GM18520 (cell line): ENCODE data around the gene HMGXB4.
A peak's percentile ranks its signal among the peaks of the same experiment; 100 is the strongest.

Experiments used
- ATAC-seq: cut with Tn5 transposase; IDR thresholded peaks from one replicate; pipeline ENCODE4 v1.9.1; 2021; ENCODE audit not compliant: unreplicated experiment

The HMGXB4 gene

DNA sequence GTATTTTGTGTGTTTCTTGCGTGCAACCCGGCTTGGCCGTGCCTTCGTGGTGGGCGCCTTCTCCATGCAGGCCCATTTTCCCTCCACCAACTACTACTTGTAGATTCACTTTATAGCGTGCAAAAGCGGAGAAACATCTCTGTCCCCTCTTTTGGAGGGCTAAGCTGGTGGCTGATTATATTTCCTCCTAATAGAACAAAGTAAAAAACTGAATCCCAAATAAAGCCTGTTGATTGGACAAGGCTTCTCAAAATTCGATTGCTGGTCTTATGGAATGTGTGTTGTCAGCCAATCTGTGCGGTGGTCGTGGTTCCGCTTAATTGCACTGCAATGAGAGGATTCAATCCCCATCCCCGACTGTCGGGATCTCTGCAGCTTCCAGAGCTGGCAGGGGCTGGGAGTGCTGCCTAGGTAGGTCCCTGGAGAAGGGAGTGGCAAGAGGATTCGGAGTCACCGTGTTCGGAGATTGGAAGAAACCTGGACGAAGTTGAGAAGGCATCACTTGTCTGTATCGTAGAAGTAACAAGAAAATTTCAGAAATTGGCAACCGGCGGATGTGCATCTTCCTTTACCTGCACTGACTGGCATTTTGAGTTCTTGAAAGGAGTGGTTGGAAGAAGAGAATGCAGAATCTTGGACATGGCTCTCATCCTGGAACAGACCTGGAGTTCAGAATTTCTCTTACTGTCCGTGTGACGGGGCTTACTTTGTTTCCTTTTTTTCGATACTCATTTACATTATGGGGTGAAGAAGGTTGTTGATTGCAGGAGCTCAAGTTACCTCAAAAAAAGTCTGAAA lies 1.1 kb downstream of the HMGXB4 start:
- no peak for ATAC-seq

DNA sequence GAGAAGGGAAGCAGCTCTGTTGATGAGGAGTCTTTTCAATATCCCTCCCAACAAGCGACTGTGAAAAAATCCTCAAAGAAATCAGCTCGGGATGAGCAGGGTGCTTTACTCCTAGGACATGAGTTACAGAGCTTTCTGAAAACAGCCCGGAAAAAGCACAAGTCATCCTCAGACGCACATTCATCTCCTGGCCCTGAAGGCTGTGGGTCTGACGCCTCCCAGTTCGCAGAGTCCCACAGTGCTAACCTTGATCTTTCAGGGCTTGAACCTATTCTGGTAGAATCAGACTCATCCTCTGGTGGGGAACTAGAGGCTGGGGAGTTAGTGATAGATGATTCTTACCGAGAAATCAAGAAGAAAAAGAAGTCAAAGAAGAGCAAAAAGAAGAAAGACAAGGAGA lies 7.7 kb downstream of the HMGXB4 start:
- no peak for ATAC-seq

DNA sequence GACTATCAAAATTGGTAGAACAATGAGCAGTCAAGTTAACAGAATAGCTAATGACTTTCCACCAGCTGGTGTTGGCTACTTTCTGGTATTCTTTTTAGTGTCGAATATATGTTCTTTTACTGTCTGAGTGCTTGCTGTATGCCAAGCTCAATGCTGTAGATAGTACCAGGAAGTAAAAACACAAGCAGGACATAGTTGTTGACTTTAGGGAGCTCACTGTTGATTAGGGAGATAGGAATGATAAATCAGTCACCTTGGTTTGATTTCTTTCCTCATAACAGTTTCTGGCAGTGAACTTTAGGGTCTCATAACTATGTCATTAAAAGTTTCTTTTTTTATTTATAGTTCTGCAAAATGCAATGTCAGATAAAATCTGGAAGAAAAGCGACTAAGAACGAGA lies 9.0 kb downstream of the HMGXB4 start:
- no peak for ATAC-seq

DNA sequence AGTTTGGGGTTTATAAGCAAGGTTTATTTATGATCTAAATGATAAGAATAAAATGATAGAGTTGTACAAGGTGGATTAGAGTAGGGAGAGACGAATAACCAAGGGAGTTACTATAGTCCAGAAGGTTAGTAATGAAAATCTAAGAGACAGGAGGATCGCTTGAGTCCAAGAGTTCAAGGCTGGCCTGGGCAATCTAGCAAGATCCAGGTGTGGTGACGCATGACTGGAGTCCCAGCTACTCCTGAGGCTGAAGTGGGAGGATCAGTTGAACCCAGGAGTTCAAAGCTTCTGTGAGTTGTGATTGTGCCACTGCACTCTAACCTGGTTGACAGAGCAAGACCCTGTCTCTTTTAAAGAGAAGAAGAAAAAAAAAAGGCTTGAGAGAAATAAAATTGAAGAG lies 12.3 kb downstream of the HMGXB4 start:
- ATAC-seq = no peak

DNA sequence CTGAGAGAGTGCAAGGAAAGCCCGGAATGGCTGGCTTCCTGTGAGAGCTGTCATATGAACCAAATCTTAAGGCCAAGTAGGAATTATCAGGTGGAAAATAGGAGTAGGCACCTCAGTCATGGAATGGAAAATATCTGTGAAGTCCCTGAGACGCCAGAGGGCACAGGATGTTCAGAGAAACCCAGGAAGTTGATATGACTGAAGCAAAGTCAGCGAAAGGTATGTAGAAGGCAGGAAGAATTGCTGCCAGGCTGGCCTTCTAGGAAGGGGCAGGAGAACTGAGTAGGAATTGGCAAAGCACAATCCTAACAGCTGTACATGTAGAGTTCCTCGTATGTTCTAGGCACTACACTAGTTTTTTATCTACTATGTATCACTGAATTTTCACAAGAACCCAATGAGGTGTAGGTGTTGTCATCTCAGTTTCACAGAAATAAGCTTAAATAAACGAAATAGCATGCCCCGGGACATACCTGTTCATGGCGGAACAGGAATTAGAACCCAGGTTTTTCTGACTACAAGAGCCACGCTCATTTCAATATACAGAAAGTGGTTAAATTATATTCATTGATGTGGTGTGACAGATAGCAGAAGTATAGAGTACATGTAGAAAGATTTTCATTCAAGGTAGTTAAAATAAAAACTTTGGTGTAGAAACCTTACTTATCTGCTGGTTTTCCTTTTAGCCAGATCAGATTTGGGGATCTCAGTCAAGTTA lies 17.0 kb downstream of the HMGXB4 start:
- no peak for ATAC-seq

DNA sequence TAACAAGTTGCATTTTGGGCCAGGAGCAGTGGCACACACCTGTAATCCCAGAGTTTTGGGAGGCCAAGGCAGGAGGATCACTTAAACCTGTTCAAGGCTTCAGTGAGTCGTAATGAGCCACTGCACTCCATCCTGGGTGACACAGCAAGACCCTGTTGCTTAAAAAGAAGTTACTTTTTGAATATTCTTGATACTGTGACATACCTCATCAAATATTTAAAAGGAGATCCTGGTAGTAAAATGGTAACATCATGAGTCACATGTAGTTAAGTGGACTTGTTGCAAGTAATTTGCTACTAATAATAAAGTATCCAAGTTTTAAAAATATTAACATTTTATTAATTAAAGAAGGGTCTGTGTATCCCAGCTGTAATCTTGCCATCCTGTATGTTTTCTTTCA lies 18.3 kb downstream of the HMGXB4 start:
- ATAC-seq = no peak

DNA sequence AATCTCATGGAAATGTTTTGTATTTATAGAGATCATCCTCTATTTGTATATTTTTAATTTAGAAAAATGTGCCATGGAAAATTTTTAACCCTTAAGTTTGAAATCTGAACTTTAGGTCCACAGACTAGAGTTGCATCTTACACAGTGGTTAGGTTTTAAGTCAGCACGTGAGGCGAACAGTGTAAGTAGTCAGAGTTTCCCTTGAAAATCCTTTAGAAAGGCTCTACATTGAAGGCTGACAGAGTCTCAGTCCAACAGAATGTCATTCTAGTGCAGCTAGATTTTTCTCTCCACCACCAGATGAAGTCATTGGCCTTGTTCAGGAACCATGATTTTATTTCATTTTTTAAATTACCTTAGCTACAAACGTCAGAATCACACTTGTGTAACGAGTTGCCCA lies 18.7 kb downstream of the HMGXB4 start:
- ATAC-seq = no peak

DNA sequence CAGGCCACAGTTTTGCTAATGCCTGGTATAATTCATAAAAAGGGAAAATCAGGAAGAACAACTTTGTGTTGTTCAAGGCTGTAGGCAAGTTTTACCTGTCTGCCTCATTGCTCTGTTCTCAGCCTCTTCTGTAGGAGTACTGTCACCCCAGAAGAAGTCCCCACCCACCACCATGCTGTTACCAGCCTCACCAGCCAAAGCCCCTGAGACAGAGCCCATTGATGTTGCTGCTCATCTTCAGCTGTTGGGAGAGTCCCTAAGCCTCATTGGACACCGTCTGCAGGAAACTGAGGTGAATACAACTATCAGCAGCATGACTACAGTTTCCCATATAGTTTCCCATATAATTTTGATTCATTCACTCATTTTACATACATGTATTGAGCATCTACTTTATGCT lies 30.8 kb downstream of the HMGXB4 start:
- ATAC-seq = no peak

DNA sequence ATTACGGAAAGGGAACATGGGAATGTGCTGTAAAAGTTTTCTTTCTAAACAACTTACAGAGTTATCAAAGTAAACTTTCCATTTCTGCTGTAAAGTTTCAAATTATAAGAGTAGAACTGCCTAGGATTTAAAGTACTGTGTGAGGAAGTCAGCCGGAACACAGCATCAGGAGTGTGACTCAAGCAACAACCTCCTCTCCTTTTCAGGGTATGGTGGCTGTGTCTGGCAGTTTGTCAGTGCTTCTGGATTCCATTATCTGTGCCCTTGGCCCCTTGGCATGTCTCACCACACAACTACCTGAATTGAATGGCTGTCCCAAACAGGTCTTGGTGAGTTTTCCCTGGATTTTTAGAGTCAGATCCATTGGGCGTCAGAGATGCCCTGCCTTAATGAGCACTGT lies 35.5 kb downstream of the HMGXB4 start:
- ATAC-seq = no peak

DNA sequence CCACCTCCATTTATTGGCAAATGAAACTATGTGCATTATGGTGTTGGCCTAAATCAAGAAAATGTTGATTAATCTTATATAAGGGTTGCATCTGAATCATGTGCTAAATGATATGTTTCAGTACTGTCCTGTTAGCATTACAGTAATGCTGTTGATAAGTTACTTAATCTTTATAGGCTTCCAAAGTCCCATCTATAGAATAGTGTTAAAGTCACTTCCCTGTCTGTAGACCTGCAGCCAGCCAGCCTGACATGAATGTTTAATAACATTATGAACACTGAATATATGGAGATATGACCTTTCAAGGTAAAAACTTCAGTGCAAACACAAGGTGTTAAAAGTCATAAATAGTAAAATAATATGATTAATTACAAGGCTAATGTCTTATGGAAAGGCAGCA lies 38.8 kb downstream of the HMGXB4 start:
- no peak for ATAC-seq

DNA sequence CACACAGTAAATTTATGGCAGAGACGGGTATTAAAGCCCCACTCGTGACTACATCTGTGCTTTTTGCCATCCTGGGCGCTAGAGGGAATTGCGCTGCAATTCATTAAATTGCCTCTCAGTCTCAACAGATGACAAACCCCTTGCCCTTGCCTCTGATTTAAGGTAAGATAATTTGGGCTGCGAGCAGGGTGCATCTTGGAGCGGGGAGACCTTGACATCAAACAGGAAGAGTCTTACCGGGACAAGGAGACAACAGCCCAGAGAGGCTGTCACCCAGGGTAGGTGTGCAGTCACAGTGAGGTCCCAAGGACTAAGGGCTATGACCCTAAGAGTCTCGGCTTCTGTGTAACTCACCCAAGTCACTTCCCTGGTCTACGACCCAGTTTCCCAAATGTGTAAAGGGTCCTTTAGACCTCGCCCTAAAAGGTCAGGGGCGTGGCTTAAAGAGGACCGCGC lies 42.0 kb downstream of the HMGXB4 start:
- peak; percentile 4 for ATAC-seq

DNA sequence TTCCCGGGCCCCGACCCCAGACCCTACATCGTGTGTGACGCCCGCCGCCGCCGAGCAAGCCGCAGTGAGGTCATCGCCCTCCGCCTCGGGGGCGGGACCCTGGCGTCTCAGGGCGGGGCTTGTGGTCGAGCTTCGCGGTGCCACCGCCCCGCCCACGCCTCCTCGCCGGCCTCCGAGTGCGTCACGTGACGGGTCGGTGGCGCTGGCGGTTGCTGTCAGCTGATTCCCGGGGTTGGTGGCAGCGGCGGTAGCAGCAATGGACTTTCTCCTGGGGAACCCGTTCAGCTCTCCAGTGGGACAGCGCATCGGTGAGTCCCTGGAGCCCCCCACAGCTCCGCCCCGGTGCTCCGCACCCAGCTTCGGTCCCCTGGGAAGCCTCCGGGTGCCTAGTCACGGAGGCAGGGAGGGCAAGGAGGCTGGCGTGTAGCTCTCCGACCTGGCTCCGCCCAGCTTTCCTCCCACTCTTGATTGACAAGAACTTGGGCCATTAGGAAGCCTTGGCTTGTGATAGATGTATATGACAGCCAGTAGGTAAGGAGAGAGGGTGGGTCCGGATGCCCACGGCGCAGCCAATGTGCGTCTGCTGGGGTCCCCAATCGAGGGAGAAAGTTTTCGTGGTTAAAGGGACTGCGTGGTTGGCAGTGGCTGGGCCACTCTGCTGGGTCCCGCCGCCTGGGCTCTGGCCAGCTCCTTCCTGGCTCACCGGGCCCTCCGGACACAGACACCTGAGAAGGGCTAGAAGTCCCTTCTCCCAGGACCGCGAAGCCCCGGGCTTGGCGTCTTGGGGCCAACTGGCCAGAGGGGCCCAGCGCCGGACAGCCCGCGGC lies 42.6 kb downstream of the HMGXB4 start, which contains the start of gene TOM1:
TSS of gene TOM1 (plus strand) at position 222 of the 827 bp plus-strand sequence. CDS start at position 257, 35 bp downstream.
- ATAC-seq = peak; percentile 95

DNA sequence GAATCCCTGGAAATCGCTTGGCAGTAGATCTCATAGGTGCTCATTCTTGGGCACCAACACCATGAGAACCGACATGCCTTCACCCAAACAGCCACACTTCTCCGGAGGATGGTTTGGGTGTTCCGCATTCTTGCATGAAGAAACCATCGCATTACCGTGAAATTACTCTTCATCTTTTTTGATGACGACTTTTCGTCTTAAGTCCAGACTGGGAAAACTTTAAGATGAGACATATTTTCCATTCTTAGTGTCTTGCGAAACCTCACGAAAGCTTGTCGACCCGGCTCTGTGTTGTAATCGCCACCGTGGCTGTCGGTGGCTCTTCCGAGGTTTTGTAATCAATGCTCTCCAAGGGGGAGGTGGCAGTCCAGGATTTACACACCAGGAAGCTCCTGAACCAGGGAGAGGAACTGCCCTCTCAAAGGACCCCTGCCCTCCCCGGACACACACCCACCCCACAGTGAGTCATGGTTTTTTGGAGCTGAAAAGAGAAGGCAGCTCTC lies 44.1 kb downstream of the HMGXB4 start:
- no peak for ATAC-seq

DNA sequence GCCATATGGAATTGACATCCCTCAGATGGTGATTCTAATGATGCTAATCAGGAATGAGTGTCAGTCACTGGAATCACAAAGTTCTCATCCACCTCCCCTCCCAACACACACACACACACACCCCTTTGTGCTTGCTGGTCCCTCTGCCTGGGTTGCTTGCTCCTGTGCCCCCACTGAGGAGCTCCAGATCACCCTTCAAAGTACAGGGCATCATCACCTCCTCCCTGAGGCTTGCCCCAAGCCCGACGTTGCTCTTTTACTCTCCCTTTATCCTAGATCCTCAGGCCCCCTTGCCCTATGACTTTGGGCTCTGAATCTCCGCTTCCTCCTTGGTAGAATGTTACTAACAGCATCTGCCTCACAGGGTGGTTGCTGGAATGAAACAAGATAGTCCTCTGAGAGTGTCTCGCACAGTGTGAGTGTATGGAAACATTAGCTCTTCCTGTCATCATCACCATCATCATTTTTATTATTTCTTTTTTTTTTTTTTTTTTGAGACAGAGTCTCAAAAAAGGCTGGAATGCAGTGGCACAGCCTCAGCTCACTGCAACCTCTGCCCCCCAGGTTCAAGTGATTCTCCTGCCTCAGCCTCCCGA lies 45.8 kb downstream of the HMGXB4 start:
- ATAC-seq = no peak

DNA sequence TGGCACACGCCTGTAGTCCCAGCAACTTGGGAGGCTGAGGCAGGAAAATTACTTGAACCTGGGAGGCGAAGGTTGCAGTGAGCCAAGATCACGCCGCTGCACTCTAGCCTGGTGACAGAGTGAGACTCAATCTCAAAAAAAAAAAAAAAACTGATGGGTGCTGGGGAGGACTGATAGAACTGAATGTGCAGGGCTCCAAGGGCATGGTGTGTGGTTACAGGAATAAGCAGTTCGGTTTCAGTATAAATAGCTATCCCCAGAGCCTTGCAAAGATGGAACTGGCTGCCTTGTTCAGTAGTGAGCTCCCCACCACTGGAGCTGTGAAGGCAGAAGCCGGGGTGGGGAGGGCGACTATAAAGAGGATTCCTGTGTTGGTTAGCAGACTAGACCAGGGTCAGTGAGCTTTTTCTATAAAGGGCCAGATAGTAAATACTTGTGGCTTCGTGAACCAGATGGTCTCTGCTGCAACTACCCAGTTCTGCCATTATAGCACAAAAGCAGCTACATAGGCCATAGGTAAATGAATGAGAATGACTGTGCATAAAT lies 48.3 kb downstream of the HMGXB4 start:
- ATAC-seq = no peak

DNA sequence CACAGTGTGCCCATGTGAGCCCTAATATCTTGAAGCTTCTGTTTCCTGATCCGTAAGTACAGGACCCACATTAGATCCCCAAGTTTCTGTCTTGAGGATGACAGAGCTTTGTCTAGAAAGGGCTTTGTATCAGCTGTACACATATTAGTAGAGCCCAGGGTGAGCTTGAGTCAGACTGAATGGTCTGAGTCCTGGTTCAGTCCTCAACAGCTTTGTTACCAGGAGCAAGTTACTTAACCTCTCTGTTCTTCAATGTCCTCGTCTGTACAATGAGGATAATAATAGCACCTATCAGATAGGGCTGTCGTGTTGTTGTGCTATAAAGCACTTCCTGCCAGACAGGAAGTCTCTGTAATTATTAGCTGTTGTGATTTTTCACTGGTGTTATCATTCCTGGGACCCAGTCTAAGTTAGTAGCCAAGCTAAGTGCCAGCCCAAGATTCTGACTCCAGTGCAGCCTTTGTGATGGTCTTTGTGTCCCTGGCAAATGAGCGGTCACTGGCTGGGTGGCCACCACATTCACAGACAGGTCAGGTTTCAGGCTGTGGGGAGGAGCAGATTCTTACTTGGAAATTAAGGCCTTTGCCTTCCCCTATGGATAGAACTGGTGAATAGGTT lies 49.2 kb downstream of the HMGXB4 start:
- no peak for ATAC-seq

DNA sequence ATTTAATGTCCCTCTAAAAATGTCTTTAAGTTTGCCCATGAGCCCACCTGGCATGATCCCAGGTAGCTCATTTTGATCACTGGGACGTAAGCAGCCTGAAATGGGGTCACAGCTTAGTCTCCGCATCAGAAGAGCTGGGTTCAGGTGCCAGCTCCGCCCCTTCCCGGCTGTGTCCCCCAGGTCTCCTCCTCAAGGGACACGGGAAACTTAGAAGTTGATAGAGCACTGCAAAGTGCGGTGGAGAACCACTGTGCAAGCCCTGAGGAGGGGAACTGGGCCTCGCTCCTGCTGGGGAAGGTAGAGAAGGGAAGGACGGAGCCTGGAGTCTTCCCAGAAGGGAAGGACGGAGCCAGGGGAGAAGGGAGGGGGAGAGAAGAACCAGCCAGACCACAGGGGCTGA lies 50.1 kb downstream of the HMGXB4 start:
- ATAC-seq = no peak

DNA sequence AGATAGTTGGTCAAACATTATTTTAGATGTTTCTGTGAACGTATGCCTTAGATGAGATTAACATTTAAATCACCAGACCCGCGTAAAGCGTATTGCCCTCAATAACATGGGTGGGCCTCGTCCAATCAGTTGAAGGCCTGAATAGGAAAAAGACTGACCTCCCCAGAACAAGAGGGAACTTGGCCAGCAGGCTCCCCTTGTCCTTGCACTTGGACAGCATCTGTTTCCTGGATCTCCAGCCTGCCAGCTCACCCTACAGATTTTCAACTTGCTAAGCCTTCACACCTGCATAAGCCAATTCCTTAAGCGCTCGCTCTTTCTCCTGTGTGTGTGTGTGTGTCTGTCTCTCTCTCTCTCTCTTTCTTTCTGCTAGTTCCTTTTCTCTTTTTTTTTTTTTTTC lies 50.6 kb downstream of the HMGXB4 start:
- no peak for ATAC-seq

DNA sequence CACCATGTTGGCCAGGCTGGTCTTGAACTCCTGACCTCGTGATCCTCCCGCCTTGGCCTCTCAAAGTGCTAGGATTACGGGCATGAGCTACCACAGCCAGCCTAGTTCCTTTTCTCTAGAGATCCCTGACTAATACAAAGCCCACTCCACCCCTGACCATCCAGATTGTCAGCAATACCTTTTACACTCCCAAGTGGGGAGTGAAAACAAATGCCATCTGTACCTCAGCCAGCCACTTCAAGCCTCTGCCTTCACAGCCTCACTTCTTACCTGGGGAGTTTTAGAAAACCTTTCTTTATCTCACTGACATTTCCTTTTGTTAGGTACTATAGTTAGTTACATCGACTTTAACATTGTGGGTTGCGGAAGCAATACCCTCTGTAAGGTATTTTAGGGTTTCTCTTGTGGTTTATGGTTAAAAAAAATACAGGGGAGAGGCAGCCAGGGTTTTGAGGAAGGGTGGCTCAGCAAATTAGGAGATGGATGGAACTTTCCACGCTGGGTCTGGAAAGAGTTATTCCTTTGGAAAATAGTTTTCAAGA lies 51.3 kb downstream of the HMGXB4 start:
- ATAC-seq = peak; percentile 47
